Measurements from ENCODE around the gene SLC44A4. TPM values are rescaled to one million over a fixed set of nuclear protein-coding genes. Genes with fewer than 3 reads are reported as not detected.

The SLC44A4 gene
- total and polyA plus RNA-seq, 12 donors, result 0.03 to 0.24 (median 0.14) TPM; not detected in 9

- TF ChIP-seq, protein P1, sequence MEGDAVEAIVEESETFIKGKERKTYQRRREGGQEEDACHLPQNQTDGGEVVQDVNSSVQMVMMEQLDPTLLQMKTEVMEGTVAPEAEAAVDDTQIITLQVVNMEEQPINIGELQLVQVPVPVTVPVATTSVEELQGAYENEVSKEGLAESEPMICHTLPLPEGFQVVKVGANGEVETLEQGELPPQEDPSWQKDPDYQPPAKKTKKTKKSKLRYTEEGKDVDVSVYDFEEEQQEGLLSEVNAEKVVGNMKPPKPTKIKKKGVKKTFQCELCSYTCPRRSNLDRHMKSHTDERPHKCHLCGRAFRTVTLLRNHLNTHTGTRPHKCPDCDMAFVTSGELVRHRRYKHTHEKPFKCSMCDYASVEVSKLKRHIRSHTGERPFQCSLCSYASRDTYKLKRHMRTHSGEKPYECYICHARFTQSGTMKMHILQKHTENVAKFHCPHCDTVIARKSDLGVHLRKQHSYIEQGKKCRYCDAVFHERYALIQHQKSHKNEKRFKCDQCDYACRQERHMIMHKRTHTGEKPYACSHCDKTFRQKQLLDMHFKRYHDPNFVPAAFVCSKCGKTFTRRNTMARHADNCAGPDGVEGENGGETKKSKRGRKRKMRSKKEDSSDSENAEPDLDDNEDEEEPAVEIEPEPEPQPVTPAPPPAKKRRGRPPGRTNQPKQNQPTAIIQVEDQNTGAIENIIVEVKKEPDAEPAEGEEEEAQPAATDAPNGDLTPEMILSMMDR (IDR thresholded peaks at IDR 0.05), result no peak
- no peak overlapping the region for H3K27ac ChIP-seq
- no peak for ATAC-seq
- 76 to 82% methylated on average over 3 of the region's 3 CpGs for WGBS, 2 donors
- intact Hi-C loops (cut with DNase I), result no loop called here
- no peaks in the 10 kb centered on the region for H3K9me3 ChIP-seq
- DNase-seq, result no peak
- no peaks in the 10 kb centered on the region for H3K4me1 ChIP-seq
- no peaks in the 10 kb centered on the region for H3K27me3 ChIP-seq
- no peak overlapping the region for H3K4me3 ChIP-seq
- peaks cover 0 to 39% (median 33%) of the 10 kb centered on the region in 9 donors for H3K36me3 ChIP-seq
Observed at GRCh38 chr6:31878222-31878621, 575 bp downstream of the SLC44A4 start.

DNA sequence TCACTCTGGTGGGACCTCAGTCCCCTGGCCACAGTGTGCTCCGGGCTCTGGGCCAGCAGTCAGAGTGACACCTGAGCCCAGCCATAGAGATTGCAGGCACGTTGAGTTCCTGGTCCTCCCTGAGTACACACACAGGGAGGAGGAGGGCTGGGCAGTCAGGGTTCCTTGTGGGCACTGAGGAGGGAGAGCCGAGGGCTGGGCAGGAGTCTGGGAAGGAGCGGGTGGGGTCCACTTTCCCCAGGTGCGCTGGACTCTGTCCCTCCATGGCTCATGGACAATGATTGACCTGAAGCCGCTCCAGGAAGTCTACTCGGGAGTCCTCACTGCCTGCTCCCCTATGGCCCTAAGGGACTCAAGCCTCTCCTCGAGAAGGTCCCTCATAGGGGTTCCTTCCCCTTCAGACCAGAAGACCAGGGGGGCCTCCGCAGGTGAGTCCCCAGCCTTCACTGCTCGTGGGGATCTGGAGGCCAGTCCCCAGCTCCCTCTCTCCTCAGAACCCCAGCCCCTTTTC lies 1.1 kb downstream of the SLC44A4 start:
- ATAC-seq (peak in 2 of 8 donors; percentile 12 to 34), DNase-seq (no peak)
- TF ChIP-seq, protein P1 (IDR thresholded peaks at IDR 0.05), result no peak
- no peaks in the 10 kb centered on the region for H3K9me3 ChIP-seq
- H3K4me1 ChIP-seq, result no peaks in the 10 kb centered on the region
- no peak overlapping the region for H3K27ac ChIP-seq
- no peak overlapping the region for H3K4me3 ChIP-seq
- intact Hi-C loops (cut with DNase I), result no loop called here
- whole genome bisulfite sequencing, 2 donors, result 69 to 73% methylated on average over 10 of the region's 10 CpGs
- H3K27me3 ChIP-seq, result no peaks in the 10 kb centered on the region
- peaks cover 0 to 34% (median 28%) of the 10 kb centered on the region in 9 donors for H3K36me3 ChIP-seq

DNA sequence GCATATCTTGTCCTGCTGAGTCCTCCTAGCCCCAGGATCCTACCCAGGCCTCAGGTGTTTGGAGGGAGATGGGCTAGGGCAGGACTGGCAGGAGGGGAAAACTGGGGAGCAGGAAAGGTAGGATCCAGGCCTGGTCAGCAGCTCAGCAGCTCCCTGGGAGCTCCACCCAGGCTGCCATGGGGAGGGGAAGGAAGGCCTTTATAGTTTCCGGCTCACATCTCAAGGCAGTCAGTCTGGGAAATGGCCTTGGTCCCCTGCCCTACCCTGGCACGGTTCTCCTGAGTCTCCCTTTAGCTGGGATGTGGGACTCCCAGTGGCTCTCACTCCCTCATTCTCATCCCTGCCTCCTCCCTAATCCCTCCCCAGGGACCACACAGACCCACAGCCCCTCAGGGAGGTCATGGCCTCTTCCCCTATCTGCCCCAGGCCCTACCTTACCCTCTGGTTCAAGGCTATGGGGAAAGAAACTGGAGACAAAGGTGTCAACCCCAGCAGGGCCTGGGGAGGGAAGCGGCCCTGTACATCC lies 1.6 kb downstream of the SLC44A4 start:
- H3K9me3 ChIP-seq, result no peaks in the 10 kb centered on the region
- TF ChIP-seq, protein P1 (IDR thresholded peaks at IDR 0.05), result no peak
- ATAC-seq (peak in 2 of 8 donors; percentile 12 to 36), DNase-seq (no peak)
- H3K36me3 ChIP-seq, result peaks cover 0 to 29% (median 23%) of the 10 kb centered on the region in 9 donors
- no peaks in the 10 kb centered on the region for H3K4me1 ChIP-seq
- WGBS, 2 donors, result 59 to 64% methylated on average over 3 of the region's 3 CpGs
- intact Hi-C loops (cut with DNase I), result no loop called here
- H3K27me3 ChIP-seq, result no peaks in the 10 kb centered on the region
- H3K4me3 ChIP-seq, result no peak overlapping the region
- no peak overlapping the region for H3K27ac ChIP-seq

DNA sequence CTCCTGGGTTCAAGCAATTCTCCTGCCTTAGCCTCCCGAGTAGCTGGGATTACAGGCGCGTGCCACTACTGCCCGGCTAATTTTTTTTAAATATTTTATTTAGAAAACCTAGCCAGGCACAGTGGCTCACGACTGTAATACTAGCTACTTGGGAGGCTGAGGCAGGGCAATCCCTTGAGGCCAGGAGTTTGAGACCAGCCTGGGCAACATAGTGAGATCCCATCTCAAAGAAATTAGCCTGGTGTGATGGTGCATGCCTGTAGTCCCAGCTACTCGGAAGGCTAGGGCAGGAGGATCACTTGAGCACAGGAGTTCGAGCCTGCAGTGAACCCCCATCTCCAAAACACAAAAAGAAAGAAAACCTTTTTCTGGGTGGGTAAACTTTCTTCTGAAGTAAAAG lies 2.4 kb downstream of the SLC44A4 start:
- no peak overlapping the region for H3K27ac ChIP-seq
- ATAC-seq (no peak), DNase-seq (no peak)
- WGBS, 2 donors, result 88 to 91% methylated on average over 7 of the region's 7 CpGs
- H3K36me3 ChIP-seq, result peaks cover 0 to 21% (median 18%) of the 10 kb centered on the region in 9 donors
- no peak overlapping the region for H3K4me3 ChIP-seq
- intact Hi-C loops (cut with DNase I), result no loop called here
- TF ChIP-seq, protein P1 (IDR thresholded peaks at IDR 0.05), result no peak
- H3K9me3 ChIP-seq, result no peaks in the 10 kb centered on the region
- no peaks in the 10 kb centered on the region for H3K4me1 ChIP-seq
- H3K27me3 ChIP-seq, result no peaks in the 10 kb centered on the region

Measured in heart right ventricle (tissue), 16 donors.